Hepatocyte (in vitro differentiated cells): ENCODE data around the gene CEP78. TPM values are rescaled to one million over a fixed set of nuclear protein-coding genes. Genes with fewer than 3 reads are reported as not detected.

Experiments used
- DNase-seq: peaks from one replicate; pipeline ENCODE4 v3.0.0-alpha.2; 2016; ENCODE audit warnings: low spot score
- H2AFZ ChIP-seq: fragments of 200-600 bp; sonication (generic); 2 replicates; pipeline ENCODE4 v1.6.0; 2016; ENCODE audit warnings: antibody characterized with exemption, mild to moderate bottlenecking
- H3K27ac ChIP-seq: fragments of 200-600 bp; sonication (generic); 2 replicates; pipeline ENCODE4 v1.5.1; 2016; ENCODE audit warnings: mild to moderate bottlenecking
- H3K27me3 ChIP-seq: fragments of 200-600 bp; sonication (generic); 2 replicates; pipeline ENCODE4 v1.6.1; 2016
- H3K36me3 ChIP-seq: fragments of 200-600 bp; sonication (generic); replicated peaks from 2 replicates; pipeline ENCODE4 v1.5.1; 2016; ENCODE audit warnings: low read depth; ENCODE audit not compliant: insufficient read depth
- H3K4me1 ChIP-seq: fragments of 200-600 bp; sonication (generic); 2 replicates; pipeline ENCODE4 v1.5.1; 2016; ENCODE audit warnings: mild to moderate bottlenecking, moderate library complexity; ENCODE audit not compliant: insufficient read depth
- H3K4me2 ChIP-seq: fragments of 200-600 bp; sonication (generic); 2 replicates; pipeline ENCODE4 v1.6.0; 2016
- H3K4me3 ChIP-seq: fragments of 200-600 bp; sonication (generic); 2 replicates; pipeline ENCODE4 v1.5.1; 2016; ENCODE audit warnings: mild to moderate bottlenecking
- H3K79me2 ChIP-seq: fragments of 200-600 bp; sonication (generic); 2 replicates; pipeline ENCODE4 v1.6.0; 2017; ENCODE audit warnings: mild to moderate bottlenecking
- H3K9me2 ChIP-seq: fragments of 200-600 bp; sonication (generic); replicated peaks from 2 replicates; pipeline ENCODE4 v1.6.0; 2017; ENCODE audit warnings: mild to moderate bottlenecking; ENCODE audit not compliant: insufficient read depth
- H3K9me3 ChIP-seq: fragments of 200-600 bp; sonication (generic); 2 replicates; pipeline ENCODE4 v1.5.1; 2016; ENCODE audit warnings: low read depth, mild to moderate bottlenecking
- H4K20me1 ChIP-seq: fragments of 200-600 bp; sonication (generic); 2 replicates; pipeline ENCODE4 v1.6.0; 2016; ENCODE audit warnings: mild to moderate bottlenecking; ENCODE audit not compliant: insufficient read depth, poor library complexity, severe bottlenecking
- CTCF ChIP-seq: fragments of 200-600 bp; sonication (generic); IDR thresholded peaks from 2 replicates; pipeline ENCODE4 v1.5.1; 2016; ENCODE audit warnings: antibody characterized with exemption, mild to moderate bottlenecking; ENCODE audit not compliant: poor library complexity
- EZH2 ChIP-seq: fragments of 200-600 bp; sonication (generic); IDR thresholded peaks from 2 replicates; pipeline ENCODE4 v1.6.1; 2016; ENCODE audit warnings: antibody characterized with exemption, mild to moderate bottlenecking, borderline replicate concordance
- EZH2phosphoT487 ChIP-seq: fragments of 200-600 bp; sonication (generic); IDR thresholded peaks from one replicate; pipeline ENCODE4 v1.6.1; 2018; ENCODE audit warnings: antibody characterized with exemption, mild to moderate bottlenecking, low read depth, moderate library complexity; ENCODE audit not compliant: unreplicated experiment, severe bottlenecking
- WGBS: methylation state at CpG from one replicate; pipeline ENCODE4 v1.1.6; 2016; ENCODE audit warnings: low lambda C conversion rate; ENCODE audit errors: missing lambda C conversion rate; 5-methylcytosine and 5-hydroxymethylcytosine counted together
- polyA plus RNA-seq: library from polyadenylated mRNA; unstranded; fragments of >200 nt; fragmentation: Nextera tagmentation; extraction: Ambion mirVana; gene quantifications from 2 replicates; pipeline ENCODE4 v1.2.1, GENCODE V29; 2016
- total RNA-seq: library from RNA; depleted of rRNA; stranded (reverse); fragments of >200 nt; gene quantifications from 2 replicates; pipeline ENCODE4 v1.2.3, GENCODE V29; 2014

CEP78 gene
- total and polyA plus RNA-seq, 2 experiments from 2014 or later: 8.1 to 17.2 TPM

DNA sequence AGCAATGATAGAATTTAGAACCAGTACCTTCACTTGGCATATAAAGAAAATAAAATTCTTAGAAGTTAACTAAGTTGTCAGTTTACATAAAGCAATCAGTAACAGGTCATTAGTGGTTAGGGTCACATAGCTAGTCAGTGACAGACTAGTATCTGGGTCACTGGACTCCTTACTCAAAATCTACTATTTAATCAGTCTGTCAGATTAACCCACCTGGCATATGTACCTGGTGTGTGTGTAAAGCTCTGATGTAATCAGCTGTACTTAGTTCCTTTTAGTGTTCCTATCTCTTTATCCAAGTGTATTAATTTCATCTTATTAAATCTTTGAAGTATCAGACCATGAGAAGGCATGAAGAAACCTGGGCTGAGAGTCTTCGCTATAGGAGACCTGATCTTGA is 7.3 kb downstream of the CEP78 start:
- H4K20me1 ChIP-seq: no peaks in the 10 kb centered on the region
- H3K4me2 ChIP-seq: no peak overlapping the region
- H3K27ac ChIP-seq: no peak overlapping the region
- no peak for DNase-seq
- no peaks in the 10 kb centered on the region for H3K4me1 ChIP-seq
- no peaks in the 10 kb centered on the region for H3K9me3 ChIP-seq
- H2AFZ ChIP-seq: no peak overlapping the region
- H3K4me3 ChIP-seq: no peak overlapping the region
- peaks cover 4% of the 10 kb centered on the region for H3K79me2 ChIP-seq
- WGBS: 97% methylated on average over 1 of the region's 1 CpG
- no peak for TF ChIP-seq CTCF
- no peaks in the 10 kb centered on the region for H3K36me3 ChIP-seq
- no peaks in the 10 kb centered on the region for H3K9me2 ChIP-seq
- H3K27me3 ChIP-seq: no peaks in the 10 kb centered on the region

DNA sequence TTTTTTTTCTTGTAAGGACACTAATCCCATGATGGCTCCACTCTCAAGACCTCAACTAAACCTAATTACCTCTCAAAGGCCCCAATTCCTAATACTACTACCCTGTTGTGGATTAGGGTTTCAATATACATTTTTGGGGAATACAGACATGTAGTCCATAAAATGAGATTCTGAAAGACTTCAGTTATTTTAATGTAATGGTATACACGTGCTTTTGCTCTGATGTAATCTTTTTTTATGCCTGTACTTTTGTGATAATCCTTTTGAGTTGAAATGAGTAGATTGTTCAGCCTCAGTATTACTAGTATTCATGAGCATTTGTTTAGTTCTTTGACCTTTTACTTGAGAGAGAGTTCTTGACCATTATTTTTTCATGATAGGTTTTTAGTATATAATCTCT is 9.5 kb downstream of the CEP78 start:
- H3K9me3 ChIP-seq: no peaks in the 10 kb centered on the region
- no peak for DNase-seq
- TF ChIP-seq CTCF (no peak), EZH2 (no peak), EZH2phosphoT487 (no peak)
- H3K4me2 ChIP-seq: no peak overlapping the region
- no peak overlapping the region for H3K4me3 ChIP-seq
- 88% methylated on average over 1 of the region's 1 CpG for WGBS
- no peaks in the 10 kb centered on the region for H3K9me2 ChIP-seq
- H3K27me3 ChIP-seq: no peaks in the 10 kb centered on the region
- H2AFZ ChIP-seq: no peak overlapping the region
- no peaks in the 10 kb centered on the region for H3K4me1 ChIP-seq
- H3K27ac ChIP-seq: no peak overlapping the region
- H3K36me3 ChIP-seq: no peaks in the 10 kb centered on the region
- no peaks in the 10 kb centered on the region for H3K79me2 ChIP-seq
- H4K20me1 ChIP-seq: no peaks in the 10 kb centered on the region

- no peak for DNase-seq
- Histone ChIP-seq H2AFZ (no peak overlapping the region), H3K27me3 (no peaks in the 10 kb centered on the region), H3K4me1 (no peaks in the 10 kb centered on the region), H3K36me3 (no peaks in the 10 kb centered on the region), H3K9me2 (no peaks in the 10 kb centered on the region), H3K79me2 (no peaks in the 10 kb centered on the region), H3K4me3 (no peak overlapping the region), H4K20me1 (no peaks in the 10 kb centered on the region), H3K4me2 (no peak overlapping the region), H3K27ac (no peak overlapping the region), H3K9me3 (no peaks in the 10 kb centered on the region)
- WGBS: 95% methylated on average over 1 of the region's 1 CpG
- no peak for TF ChIP-seq EZH2phosphoT487
- no peak for TF ChIP-seq CTCF
- no peak for TF ChIP-seq EZH2
These were observed 12.8 kb downstream of the CEP78 start for GRCh38 chr9:78248635-78249034.

GRCh38 chr9:78249542-78249941 is 13.7 kb downstream of the CEP78 start:
- Histone ChIP-seq H3K4me2 (no peak overlapping the region), H3K36me3 (no peaks in the 10 kb centered on the region), H3K27ac (no peak overlapping the region), H4K20me1 (no peaks in the 10 kb centered on the region), H3K4me1 (no peaks in the 10 kb centered on the region), H3K9me3 (no peaks in the 10 kb centered on the region), H3K27me3 (no peaks in the 10 kb centered on the region), H3K79me2 (no peaks in the 10 kb centered on the region), H3K4me3 (no peak overlapping the region), H2AFZ (no peak overlapping the region), H3K9me2 (no peaks in the 10 kb centered on the region)
- TF ChIP-seq EZH2: no peak
- TF ChIP-seq CTCF: no peak
- DNase-seq: no peak
